Prostate gland (tissue), 2 donors: ENCODE measurements around the gene DDX39A. TPM values are rescaled to one million over a fixed set of nuclear protein-coding genes. Genes with fewer than 3 reads are reported as not detected.

Experiments used
- DNase-seq: peaks from one replicate; pipeline ENCODE4 v3.0.0-alpha.2; 2019; ENCODE audit warnings: low spot score
- H3K27ac ChIP-seq, 2 donors: fragments of 200-600 bp; sonication (generic); 2 replicates each; pipeline ENCODE4 v1.5.1; 2017 to 2019
- H3K27me3 ChIP-seq: fragments of 200-600 bp; sonication (generic); replicated peaks from 2 replicates; pipeline ENCODE4 v1.5.1; 2019; ENCODE audit not compliant: insufficient read depth
- H3K36me3 ChIP-seq, 2 donors: fragments of 200-600 bp; sonication (generic); 1 replicate in 1 of 2; 2 replicates in 1 of 2; pipeline versions ENCODE4 v1.5.1 to v1.8.1; 2017 to 2019
- H3K4me1 ChIP-seq: fragments of 200-600 bp; sonication (generic); replicated peaks from 2 replicates; pipeline ENCODE4 v1.5.1; 2019
- H3K4me3 ChIP-seq, 2 donors: fragments of 200-600 bp; sonication (generic); 2 replicates each; pipeline ENCODE4 v1.5.1; 2017 to 2019
- H3K9me3 ChIP-seq: fragments of 200-600 bp; sonication (generic); 2 replicates; pipeline ENCODE4 v1.5.1; 2017
- CTCF ChIP-seq, 4 experiments: fragments of 200-600 bp in 2 of 4; fragments of 450-650 bp in 2 of 4; sonication (generic) in 2 of 4; IDR thresholded peaks; 1 replicate in 3 of 4; 2 replicates in 1 of 4; pipeline ENCODE4 v1.5.1; 2016 to 2019; ENCODE audit warnings: antibody characterized with exemption in 4 of 4, mild to moderate bottlenecking in 2 of 4, moderate library complexity in 2 of 4
- POLR2A ChIP-seq: fragments of 450-650 bp; IDR thresholded peaks from one replicate; pipeline ENCODE4 v1.6.1; 2016; ENCODE audit warnings: antibody characterized with exemption, mild to moderate bottlenecking
- POLR2AphosphoS5 ChIP-seq: sonication (generic); formaldehyde crosslinking; IDR thresholded peaks from one replicate; pipeline ENCODE4 v1.6.1; 2017; ENCODE audit warnings: antibody characterized with exemption
- WGBS: methylation state at CpG from one replicate; pipeline ENCODE4 v1.1.5; 2018; 5-methylcytosine and 5-hydroxymethylcytosine counted together
- intact Hi-C: fragments of 100-400 bp; cut with DNase I; formaldehyde crosslinking; loops from one replicate; pipeline ENCODE4 v1.14.2; 2022
- total RNA-seq, 2 donors: library from RNA; depleted of rRNA; stranded (reverse); fragments of >200 nt; gene quantifications; one replicate each; pipeline ENCODE4 v1.1.0, GENCODE V29; 2016

DDX39A gene
- total RNA-seq, 2 donors from 2014 or later: 64.9 to 121 TPM

GRCh38 chr19:14381689-14382474 is 37.3 kb downstream of the DDX39A start:
- H3K9me3 ChIP-seq: no peaks in the 10 kb centered on the region
- no peaks in the 10 kb centered on the region for H3K27me3 ChIP-seq
- H3K4me3 ChIP-seq: peak overlapping the region; percentile 37 to 46
- intact Hi-C loops: no loop called here
- WGBS: 39% methylated on average over 18 of the region's 18 CpGs
- peaks cover 6% of the 10 kb centered on the region for H3K4me1 ChIP-seq
- H3K27ac ChIP-seq: peak overlapping the region; percentile 58 to 80
- no peak for DNase-seq
- TF ChIP-seq CTCF (IDR thresholded peaks at IDR 0.05) (no peak), POLR2A (no peak), POLR2AphosphoS5 (no peak)
- H3K36me3 ChIP-seq: no peaks in the 10 kb centered on the region

- WGBS: 56% methylated on average over 9 of the region's 9 CpGs
- no peak for DNase-seq
Observed at GRCh38 chr19:14379294-14380065, 39.7 kb downstream of the DDX39A start.

GRCh38 chr19:14378890-14379289 is 40.3 kb downstream of the DDX39A start:
- no peak for DNase-seq
- H3K4me1 ChIP-seq: peaks cover 12% of the 10 kb centered on the region
- no peak overlapping the region for H3K27ac ChIP-seq
- H3K9me3 ChIP-seq: no peaks in the 10 kb centered on the region
- H3K4me3 ChIP-seq: no peak overlapping the region
- intact Hi-C loops: no loop called here
- H3K36me3 ChIP-seq: no peaks in the 10 kb centered on the region
- H3K27me3 ChIP-seq: no peaks in the 10 kb centered on the region
- 77% methylated on average over 4 of the region's 4 CpGs for WGBS
- TF ChIP-seq POLR2AphosphoS5 (no peak), CTCF (IDR thresholded peaks at IDR 0.05) (no peak), POLR2A (no peak)

More at GRCh38 chr19:14379294-14380065, 39.7 kb downstream of the DDX39A start:
- Histone ChIP-seq H3K4me3 (no peak overlapping the region), H3K9me3 (no peaks in the 10 kb centered on the region), H3K4me1 (peaks cover 12% of the 10 kb centered on the region), H3K27ac (no peak overlapping the region), H3K27me3 (no peaks in the 10 kb centered on the region), H3K36me3 (no peaks in the 10 kb centered on the region)
- no peak for TF ChIP-seq POLR2A
- no peak for TF ChIP-seq POLR2AphosphoS5
- no peak for TF ChIP-seq CTCF (IDR thresholded peaks at IDR 0.05)
- intact Hi-C loops: no loop called here

GRCh38 chr19:14377883-14378328 is 41.2 kb downstream of the DDX39A start:
- H3K27me3 ChIP-seq: no peaks in the 10 kb centered on the region
- intact Hi-C loops: no loop called here
- peaks cover 12% of the 10 kb centered on the region for H3K4me1 ChIP-seq
- 76% methylated on average over 13 of the region's 13 CpGs for WGBS
- TF ChIP-seq POLR2A: no peak
- TF ChIP-seq POLR2AphosphoS5: no peak
- TF ChIP-seq CTCF (IDR thresholded peaks at IDR 0.05): no peak
- H3K27ac ChIP-seq: no peak overlapping the region
- H3K4me3 ChIP-seq: no peak overlapping the region
- no peaks in the 10 kb centered on the region for H3K9me3 ChIP-seq
- DNase-seq: no peak
- no peaks in the 10 kb centered on the region for H3K36me3 ChIP-seq
